Measurements from ENCODE around the gene GP5.

The GP5 gene

GRCh38 chr3:194375473-194376240, 23.4 kb downstream of the GP5 start:
- no peak for DNase-seq (ENCODE audit: low read depth)

- DNase-seq (ENCODE audit: low read depth): no peak
Observed at GRCh38 chr3:194374935-194375334, 24.1 kb downstream of the GP5 start.

GRCh38 chr3:194373899-194374298, 25.2 kb downstream of the GP5 start:
- DNase-seq (ENCODE audit: low read depth): no peak

- no peak for DNase-seq (ENCODE audit: low read depth)
Observed at GRCh38 chr3:194373028-194373427, 26.0 kb downstream of the GP5 start.

- DNase-seq (ENCODE audit: low read depth): no peak
Observed at GRCh38 chr3:194370753-194371152, 28.3 kb downstream of the GP5 start.

GRCh38 chr3:194369522-194370279, 29.4 kb downstream of the GP5 start, which contains the start of gene LRRC15:
Gene LRRC15, minus strand, starts transcription at chr3:194369743. Its CDS starts 8,700 bp downstream, at chr3:194361043.
- no peak for DNase-seq (ENCODE audit: low read depth)

GRCh38 chr3:194368918-194369317, 30.1 kb downstream of the GP5 start:
- no peak for DNase-seq (ENCODE audit: low read depth)

- DNase-seq (ENCODE audit: low read depth): no peak
Observed at GRCh38 chr3:194367992-194368841, 30.8 kb downstream of the GP5 start.

- no peak for DNase-seq (ENCODE audit: low read depth)
Observed at GRCh38 chr3:194365978-194366490, 33.0 kb downstream of the GP5 start.

- DNase-seq (ENCODE audit: low read depth): no peak
Observed at GRCh38 chr3:194365526-194365925, 33.5 kb downstream of the GP5 start.

- no peak for DNase-seq (ENCODE audit: low read depth)
Observed at GRCh38 chr3:194364652-194365434, 34.2 kb downstream of the GP5 start.

GRCh38 chr3:194364314-194364651, 34.8 kb downstream of the GP5 start:
- DNase-seq (ENCODE audit: low read depth): no peak

- no peak for DNase-seq (ENCODE audit: low read depth)
Observed at GRCh38 chr3:194360568-194360967, 38.5 kb downstream of the GP5 start.

GRCh38 chr3:194357681-194358080, 41.4 kb downstream of the GP5 start:
- DNase-seq (ENCODE audit: low read depth): no peak

- no peak for DNase-seq (ENCODE audit: low read depth)
Observed at GRCh38 chr3:194355379-194355778, 43.7 kb downstream of the GP5 start.

GRCh38 chr3:194354315-194354714, 44.8 kb downstream of the GP5 start:
- no peak for DNase-seq (ENCODE audit: low read depth)

- DNase-seq (ENCODE audit: low read depth): no peak
Observed at GRCh38 chr3:194352667-194353246, 46.3 kb downstream of the GP5 start.

GRCh38 chr3:194351952-194352536, 47.0 kb downstream of the GP5 start:
- no peak for DNase-seq (ENCODE audit: low read depth)

- DNase-seq (ENCODE audit: low read depth): no peak
Observed at GRCh38 chr3:194351080-194351672, 47.9 kb downstream of the GP5 start, which contains the start of gene CPN2. Gene CPN2, minus strand, starts transcription at chr3:194351328. Its CDS starts 8,626 bp downstream, at chr3:194342702.

GRCh38 chr3:194350726-194351071, 48.4 kb downstream of the GP5 start:
- DNase-seq (ENCODE audit: low read depth): no peak

Data from stimulated activated CD8-positive, alpha-beta memory T cell treated with anti-CD3 and anti-CD28 coated beads, Interleukin-15, amount 100 ng/mL, for 24 hours (primary cell).